Measurements from ENCODE around the gene RESF1. TPM values are rescaled to one million over a fixed set of nuclear protein-coding genes. Genes with fewer than 3 reads are reported as not detected.
A peak's percentile ranks its signal among the peaks of the same experiment; 100 is the strongest.
"Not testable (repeated sequence)": the region's sequence is repeated elsewhere in the genome, so short reads cannot be mapped to it uniquely, and the experiment has no call there.

RESF1 gene
- total and polyA plus RNA-seq, 2 of the 13 experiments (the other 11 are each of a cell fraction or from before 2014, with no cell fraction given), result 7.9 to 16.8 TPM

- TF ChIP-seq ZNF800 (CRISPR knock-in tag; IDR thresholded peaks at IDR 0.05) (0 out of 2 replicates have a peak, but pooled peaks have one; percentile 32), NFIC (IDR thresholded peaks at IDR 0.05; ENCODE audit: low read length) (peak; percentile 46; the same call in 1 of the 2 replicates), ZNF746 (CRISPR knock-in tag; IDR thresholded peaks at IDR 0.05) (peak; percentile 43; the same call in 1 of the 2 replicates), ZNF772 (CRISPR knock-in tag; IDR thresholded peaks at IDR 0.05) (peak; percentile 99), TCF12 (CRISPR knock-in tag; IDR thresholded peaks at IDR 0.05) (0 out of 2 replicates have a peak, but pooled peaks have one; percentile 66), HMG20A (CRISPR knock-in tag; IDR thresholded peaks at IDR 0.05; ENCODE audit: borderline replicate concordance) (peak; percentile 88), ZBTB10 (CRISPR knock-in tag; IDR thresholded peaks at IDR 0.05; ENCODE audit: borderline replicate concordance) (0 out of 2 replicates have a peak, but pooled peaks have one; percentile 36), LCORL (CRISPR knock-in tag; IDR thresholded peaks at IDR 0.05) (peak; percentile 64; the same call in 1 of the 2 replicates), ARID4A (CRISPR knock-in tag; IDR thresholded peaks at IDR 0.05; ENCODE audit: borderline replicate concordance) (peak; percentile 30; the same call in 1 of the 2 replicates), MEF2D (CRISPR knock-in tag; IDR thresholded peaks at IDR 0.05) (0 out of 2 replicates have a peak, but pooled peaks have one; percentile 67), HHEX (CRISPR knock-in tag; IDR thresholded peaks at IDR 0.05) (peak; percentile 89), NONO (CRISPR knock-in tag; conservative IDR thresholded peaks at IDR 0.05) (0 out of 2 replicates have a peak, but pooled peaks have one; percentile 35), ZNF280D (CRISPR knock-in tag; IDR thresholded peaks at IDR 0.05) (peak; percentile 99)
- not testable (repeated sequence) for TF ChIP-seq TCF12, LCORL, NONO (IDR thresholded peaks at IDR 0.05)
These were observed 10.4 kb upstream of the RESF1 start (continued) for GRCh38 chr12:31948697-31949359.
